ENCODE measurements around the gene FGF8.

The FGF8 gene

DNA sequence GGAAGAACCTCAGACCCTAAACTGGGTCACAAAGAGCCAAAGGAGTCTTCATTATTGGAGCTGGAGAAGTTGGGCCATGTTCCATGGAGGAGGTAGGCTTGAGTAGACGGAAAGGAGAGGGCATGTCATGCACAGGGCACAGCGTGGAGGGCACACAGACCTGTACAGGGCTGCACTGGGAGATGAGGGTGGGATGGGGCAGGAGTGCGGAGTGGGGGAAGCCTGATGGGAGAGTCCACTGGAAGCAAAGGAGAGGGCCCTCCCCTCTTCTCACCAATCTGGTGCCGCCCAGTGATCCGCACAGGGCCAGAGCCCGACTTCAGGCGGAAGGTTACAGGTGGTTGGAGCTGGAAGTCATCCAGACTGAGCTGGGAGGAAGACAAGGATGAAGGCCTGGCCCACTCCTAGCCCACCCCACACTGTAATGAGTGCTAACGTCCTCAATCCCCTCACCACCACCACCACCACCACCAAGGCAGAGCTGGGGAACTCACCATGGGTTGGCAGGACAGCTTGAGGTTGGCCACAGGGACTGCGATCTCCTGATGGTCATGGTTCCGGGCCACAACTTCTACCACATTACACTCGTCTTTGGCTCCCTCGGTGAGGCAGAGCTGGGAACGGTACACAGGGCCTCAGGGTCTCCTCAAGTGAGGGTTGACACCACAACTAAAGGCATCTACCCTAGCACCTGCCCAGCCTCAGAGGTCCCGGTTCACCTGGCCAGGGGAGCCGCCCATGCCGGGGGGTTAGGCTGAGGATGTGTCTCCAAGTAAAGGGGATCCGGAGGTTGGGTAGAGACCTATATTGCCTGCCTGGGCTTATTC is 6.3 kb upstream of the FGF8 start:
- no peak for FAIRE-seq

DNA sequence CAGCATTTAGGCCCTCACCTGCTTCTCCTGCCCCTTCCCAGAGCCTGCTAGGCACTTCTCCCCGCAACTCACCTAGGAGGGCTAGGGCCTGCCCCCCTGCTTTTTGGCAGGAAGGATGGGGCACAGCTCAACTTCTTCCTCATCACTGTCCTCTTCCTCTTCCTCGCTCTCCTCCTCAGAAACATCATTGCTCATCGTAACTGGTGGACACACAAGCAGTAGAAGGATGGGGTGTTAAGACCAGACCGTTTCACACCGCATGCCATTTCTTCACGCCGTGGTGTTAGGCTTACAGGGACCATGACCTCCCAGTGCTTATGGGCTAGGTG is 5.7 kb upstream of the FGF8 start:
- no peak for FAIRE-seq

DNA sequence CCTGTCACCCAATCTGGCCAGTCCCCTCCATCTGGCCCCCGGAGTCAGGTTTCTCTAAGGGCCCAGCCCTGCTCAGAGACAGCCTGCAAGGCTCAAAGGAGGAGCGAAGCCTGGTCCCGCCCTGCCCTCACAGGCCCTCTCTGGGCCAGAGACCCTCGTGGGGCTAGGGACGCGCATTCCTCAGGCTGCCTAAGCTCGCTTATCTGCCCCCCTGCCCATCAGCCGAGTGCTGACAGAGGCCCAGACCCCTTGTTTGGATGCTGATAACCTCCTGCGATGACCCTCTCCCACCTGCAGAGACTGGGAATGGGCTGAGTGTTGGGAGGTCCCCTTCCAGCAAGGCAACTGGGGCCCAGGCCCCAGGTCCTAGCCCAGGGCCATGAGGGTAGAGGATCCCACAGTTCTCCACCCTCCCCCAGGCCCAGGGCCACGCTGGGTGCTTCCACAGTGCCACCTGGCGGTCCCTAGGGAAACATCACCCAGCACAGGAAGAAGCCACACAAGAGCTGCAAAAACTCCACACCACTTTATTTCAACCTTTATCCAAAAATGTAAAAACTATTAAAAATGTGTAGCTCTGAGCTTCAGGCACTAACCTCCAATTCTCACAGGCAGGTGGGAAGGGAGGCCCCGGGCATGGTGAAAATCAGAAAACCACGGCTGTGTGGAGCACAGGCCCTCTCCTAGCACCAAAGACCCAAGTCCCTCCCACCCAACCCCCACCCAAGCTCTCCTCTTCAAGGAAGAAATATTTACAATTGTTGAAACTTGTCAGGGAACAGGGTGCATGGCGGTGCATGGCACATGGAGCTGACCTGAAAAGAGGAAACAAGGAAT is 5.1 kb upstream of the FGF8 start:
- peak; percentile 79 for FAIRE-seq

DNA sequence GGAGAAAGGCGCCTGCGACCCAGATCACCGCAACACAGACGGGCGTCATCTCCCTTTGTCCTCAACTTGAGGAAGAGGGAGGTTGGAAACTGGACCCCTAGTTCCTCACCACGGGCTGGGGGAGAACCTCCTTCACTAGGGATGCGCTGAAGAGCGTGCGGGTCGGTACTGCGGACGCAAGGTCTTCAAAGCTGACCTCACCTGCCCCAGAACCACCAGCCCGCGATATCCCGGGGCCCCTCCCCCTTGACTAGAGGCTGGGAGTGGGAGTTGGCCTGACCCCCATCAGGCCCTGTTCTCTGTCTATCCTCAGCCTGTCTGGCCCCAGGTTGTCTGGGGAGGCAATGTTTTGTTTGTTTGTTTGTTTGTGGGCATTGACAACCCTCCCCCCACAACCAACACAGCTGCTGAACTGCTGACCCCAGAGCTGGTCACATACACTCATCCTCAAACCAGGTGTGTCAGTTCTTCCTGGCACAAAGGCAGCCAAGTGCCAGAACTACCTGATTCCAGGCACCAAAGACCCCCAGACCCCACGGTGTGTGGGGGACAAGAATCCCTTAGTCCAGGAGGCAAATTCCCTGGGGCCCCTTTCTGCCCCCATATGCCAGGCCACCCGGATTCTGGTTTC is 4.4 kb upstream of the FGF8 start:
- no peak for FAIRE-seq

- no peak for FAIRE-seq
Measured at GRCh38 chr10:101779544-101780186, 3.8 kb upstream of the FGF8 start.

DNA sequence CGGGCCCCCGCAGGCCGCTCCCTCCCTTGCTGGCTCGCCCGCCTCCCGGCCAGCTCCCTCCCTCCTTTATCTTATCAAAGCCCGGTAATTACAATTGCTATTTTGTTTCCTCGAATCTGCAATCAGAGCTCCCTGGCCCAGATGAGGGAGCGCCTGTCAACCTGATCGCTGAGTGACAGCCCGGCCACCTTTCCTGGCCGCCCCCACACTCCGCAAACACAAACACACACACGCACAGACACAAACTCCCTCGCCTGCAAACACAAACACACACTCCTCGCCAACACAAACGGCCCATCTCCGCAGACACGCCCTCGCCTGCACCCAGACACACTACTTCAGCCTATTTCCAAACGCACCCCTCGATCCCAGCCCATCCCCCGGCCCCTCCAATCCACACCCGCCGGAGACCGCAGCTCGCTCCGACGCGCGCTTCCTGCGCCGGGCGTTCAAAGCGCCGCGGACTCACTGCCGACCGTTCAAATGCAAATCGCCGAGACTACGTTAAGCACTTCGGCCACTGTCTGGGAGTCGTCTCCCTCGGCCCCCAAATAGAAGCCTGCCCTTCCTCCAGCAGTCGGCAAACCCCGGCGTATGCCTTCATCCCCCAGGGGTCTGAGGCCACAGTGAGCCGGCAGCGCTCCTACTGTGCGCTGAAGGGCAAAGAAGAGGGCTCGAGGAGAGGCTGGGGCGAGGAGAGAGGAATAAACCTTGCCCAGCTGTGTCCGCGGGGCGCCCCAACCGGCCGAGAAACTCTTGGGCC is 3.0 kb upstream of the FGF8 start:
- FAIRE-seq = no peak

DNA sequence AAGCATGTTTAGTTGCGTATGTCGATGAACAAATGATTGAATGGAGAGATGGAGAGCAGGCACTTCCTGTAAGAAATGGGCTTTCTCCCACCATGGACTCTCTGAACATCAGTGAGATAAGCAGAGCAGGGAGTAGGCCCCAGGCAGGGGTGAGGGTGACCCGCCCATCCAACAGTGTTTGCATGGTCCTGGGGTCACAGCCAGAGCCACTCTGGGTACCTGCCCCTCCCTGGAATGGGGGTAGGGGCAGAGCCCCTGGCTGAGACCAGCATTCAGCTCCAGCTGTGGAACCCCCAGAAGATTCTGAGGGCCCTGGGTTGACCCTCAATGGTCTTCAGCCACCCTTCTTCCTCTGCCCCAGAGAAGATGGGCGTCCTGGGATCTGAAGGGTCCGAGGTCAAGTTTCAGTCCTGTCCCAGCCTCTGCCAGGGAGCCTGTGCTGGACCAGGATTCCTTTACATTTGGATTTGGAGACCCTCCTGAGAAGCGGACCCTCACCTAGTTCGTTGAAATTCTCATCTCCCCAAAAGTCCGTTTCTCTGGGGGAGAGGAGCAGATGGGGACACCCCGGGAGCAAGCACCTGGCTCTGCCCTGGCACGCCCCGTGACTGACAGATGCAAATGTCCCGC is 2.4 kb upstream of the FGF8 start:
- no peak for FAIRE-seq

DNA sequence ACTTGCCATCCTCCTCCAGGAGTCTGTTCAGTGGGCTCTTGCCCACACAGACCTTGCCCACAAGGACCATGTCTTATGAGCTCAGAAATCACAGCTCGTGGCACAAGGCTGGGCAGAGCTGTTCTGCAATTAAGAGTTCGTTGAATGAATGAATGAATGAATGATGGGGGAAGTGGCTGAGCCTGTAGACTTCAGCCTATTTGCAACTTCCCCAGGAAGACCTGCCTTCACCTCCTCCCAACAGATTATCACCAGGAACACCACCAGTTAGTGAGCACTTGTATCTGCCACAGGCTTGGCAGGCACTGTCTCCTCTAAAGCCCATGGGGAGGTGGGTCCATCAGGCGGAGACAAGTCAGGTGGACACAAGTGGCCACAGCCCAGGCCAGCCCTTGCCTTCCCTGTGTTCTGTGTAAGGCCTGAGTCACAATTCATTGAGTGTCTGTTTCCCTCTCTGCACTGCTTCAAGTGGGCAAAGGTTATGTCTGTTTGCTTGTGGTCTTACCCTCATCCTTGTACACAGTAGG is 1.8 kb upstream of the FGF8 start:
- no peak for FAIRE-seq

GRCh38 chr10:101776161-101776817 is 375 bp upstream of the FGF8 start:
- FAIRE-seq = no peak

- no peak for FAIRE-seq
Measured at GRCh38 chr10:101774589-101775272, 1.2 kb downstream of the FGF8 start.

- FAIRE-seq = no peak
Measured at GRCh38 chr10:101773923-101774588, 1.9 kb downstream of the FGF8 start.

DNA sequence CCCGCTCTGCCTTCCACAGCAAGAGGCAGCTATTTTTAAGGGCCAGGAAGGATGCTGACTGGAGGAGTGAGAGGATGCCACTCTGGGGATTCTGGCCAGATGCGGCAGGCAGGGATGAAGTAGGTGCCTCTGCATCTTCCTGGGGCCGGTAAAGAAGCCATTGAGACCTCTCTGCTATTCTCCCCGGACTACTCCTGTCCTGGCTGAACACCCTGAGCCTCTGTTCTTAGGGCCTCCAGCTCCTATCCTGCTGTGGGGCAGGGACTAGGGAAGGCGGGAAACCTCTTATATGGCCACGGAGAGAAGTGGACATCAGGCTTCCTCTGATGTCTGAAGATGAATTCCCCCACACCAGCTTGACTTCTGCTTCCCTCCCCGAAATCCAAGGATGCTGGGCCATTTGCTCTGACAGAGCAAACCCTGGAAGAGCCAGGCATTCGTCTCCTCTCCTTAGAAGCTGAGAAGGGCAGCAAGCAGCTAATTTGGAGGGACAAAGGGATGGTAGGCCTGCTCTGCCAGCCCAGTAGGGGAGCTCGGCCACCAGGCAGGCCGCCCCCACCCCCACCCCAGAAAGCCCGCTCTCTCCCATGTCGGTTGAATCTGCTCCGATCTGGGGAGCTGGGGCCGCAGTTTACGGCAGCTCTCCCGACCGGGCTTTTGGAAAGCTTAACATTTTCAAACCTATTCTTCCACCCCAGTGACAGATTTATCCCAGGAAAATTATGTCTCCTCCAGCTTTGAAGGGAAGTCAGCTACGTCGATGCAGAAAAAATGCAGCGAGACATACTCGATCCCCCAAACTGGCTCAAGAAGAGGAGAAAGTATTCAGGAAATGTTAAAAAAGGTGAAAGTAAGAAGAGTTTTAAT is 2.8 kb downstream of the FGF8 start:
- FAIRE-seq = no peak

GRCh38 chr10:101772017-101772894 is 3.7 kb downstream of the FGF8 start:
- no peak for FAIRE-seq

- no peak for FAIRE-seq
Measured at GRCh38 chr10:101771380-101771779, 4.5 kb downstream of the FGF8 start.

GRCh38 chr10:101770331-101771215 is 5.3 kb downstream of the FGF8 start:
- FAIRE-seq = no peak

- FAIRE-seq = no peak
Measured at GRCh38 chr10:101769541-101770180, 6.3 kb downstream of the FGF8 start.
